DOHH2 (cell line): ENCODE results near the gene MAP4K5.

Experiments used
- H3F3A ChIP-seq: fragments of 200-600 bp; sonication (generic), shearing (Covaris generic); 2 replicates; pipeline ENCODE4 v1.6.0; 2016; ENCODE audit warnings: antibody characterized with exemption, mild to moderate bottlenecking; ENCODE audit not compliant: control insufficient read depth, insufficient read depth
- H3K27ac ChIP-seq: fragments of 200-600 bp; sonication (generic); 2 replicates; pipeline ENCODE4 v1.5.1; 2014; ENCODE audit warnings: low read depth, mild to moderate bottlenecking, low read length, moderate library complexity
- H3K27me3 ChIP-seq: fragments of 200-600 bp; sonication (generic); 2 replicates; pipeline ENCODE4 v1.6.1; 2014; ENCODE audit warnings: mild to moderate bottlenecking, low read length, mixed read lengths; ENCODE audit not compliant: control insufficient read depth
- H3K36me3 ChIP-seq: fragments of 200-600 bp; sonication (generic); 2 replicates; pipeline ENCODE4 v1.6.1; 2014; ENCODE audit warnings: mild to moderate bottlenecking, low read length, moderate library complexity, mixed read lengths; ENCODE audit not compliant: control insufficient read depth
- H3K4me1 ChIP-seq: fragments of 200-600 bp; sonication (generic); 2 replicates; pipeline ENCODE4 v1.6.1; 2014; ENCODE audit warnings: mild to moderate bottlenecking, low read length, mixed read lengths; ENCODE audit not compliant: control insufficient read depth
- H3K4me2 ChIP-seq: fragments of 200-600 bp; sonication (generic); 2 replicates; pipeline ENCODE4 v1.6.0; 2014; ENCODE audit warnings: mild to moderate bottlenecking, low read length, moderate library complexity
- H3K4me3 ChIP-seq: fragments of 200-600 bp; sonication (generic); 2 replicates; pipeline ENCODE4 v1.5.1; 2014; ENCODE audit warnings: mild to moderate bottlenecking, low read length, mixed read lengths
- H3K79me2 ChIP-seq: fragments of 200-600 bp; sonication (generic); 2 replicates; pipeline ENCODE4 v1.6.1; 2014; ENCODE audit warnings: mild to moderate bottlenecking, low read length, mixed read lengths; ENCODE audit not compliant: control insufficient read depth
- H3K9me2 ChIP-seq: fragments of 200-600 bp; sonication (generic); replicated peaks from 2 replicates; pipeline ENCODE4 v1.6.1; 2014; ENCODE audit warnings: mild to moderate bottlenecking, low read length, mixed read lengths; ENCODE audit not compliant: control insufficient read depth
- H3K9me3 ChIP-seq: fragments of 200-600 bp; sonication (generic); 2 replicates; pipeline ENCODE4 v1.6.1; 2014; ENCODE audit warnings: antibody characterized with exemption, low read length, mixed read lengths; ENCODE audit not compliant: control insufficient read depth, insufficient read depth
- H4K20me1 ChIP-seq: fragments of 200-600 bp; sonication (generic); 2 replicates; pipeline ENCODE4 v1.6.0; 2014; ENCODE audit warnings: low read depth, mild to moderate bottlenecking, antibody characterized with exemption, low read length, moderate library complexity; ENCODE audit not compliant: control insufficient read depth, insufficient read depth
- EZH2phosphoT487 ChIP-seq: fragments of 200-600 bp; sonication (generic); IDR thresholded peaks from 2 replicates; pipeline ENCODE4 v1.6.1; 2017; ENCODE audit warnings: borderline replicate concordance, mild to moderate bottlenecking, antibody characterized with exemption, low read length, moderate library complexity, mixed read lengths
- TF ChIP-seq, protein P1 (sequence below): fragments of 200-600 bp; sonication (generic); IDR thresholded peaks from one replicate; pipeline ENCODE4 v1.5.1; 2014; ENCODE audit warnings: antibody characterized with exemption, mild to moderate bottlenecking, low read depth, low read length; ENCODE audit not compliant: poor library complexity, severe bottlenecking

MAP4K5 gene

GRCh38 chr14:50524060-50524459 lies 8.3 kb downstream of the MAP4K5 start:
- no peak overlapping the region for H3K27ac ChIP-seq

DNA sequence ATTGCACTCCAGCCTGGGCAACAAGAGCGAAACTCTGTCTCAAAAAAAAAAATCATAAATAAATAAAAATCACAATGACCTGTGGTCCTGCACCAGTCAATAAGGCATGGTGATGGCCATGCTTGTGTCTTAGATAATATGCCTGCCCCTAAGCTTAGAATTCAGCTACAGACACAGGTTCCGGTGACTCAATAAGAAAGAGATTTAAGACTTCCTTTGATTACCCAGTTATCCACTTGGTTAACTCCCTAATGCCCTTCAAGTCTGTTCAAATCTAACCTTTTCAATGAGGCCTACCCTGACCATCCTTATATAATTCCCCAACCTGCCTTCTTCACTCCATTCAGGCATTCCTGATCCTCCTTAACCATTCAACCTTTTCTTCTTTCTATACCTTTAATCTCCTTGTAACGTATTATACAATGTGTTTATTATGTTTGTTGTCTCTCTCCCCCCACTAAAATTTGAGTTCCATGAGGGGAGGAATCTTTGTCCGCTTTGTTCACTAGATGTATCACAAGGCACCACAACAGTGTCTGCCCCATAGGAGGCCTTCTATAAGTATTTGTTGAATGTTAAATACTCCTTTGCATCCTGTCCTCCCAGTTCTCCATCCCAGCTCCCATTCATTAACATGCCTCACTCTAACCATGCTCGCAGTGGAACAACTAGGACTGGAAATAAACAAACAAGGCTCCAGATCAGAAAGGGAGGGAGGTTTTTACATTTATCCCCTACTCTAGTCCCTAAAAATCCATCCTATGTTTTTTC lies 8.9 kb downstream of the MAP4K5 start:
- Histone ChIP-seq H3K27me3 (no peaks in the 10 kb centered on the region), H4K20me1 (peaks cover 4% of the 10 kb centered on the region; the same call in 1 of the 2 replicates), H3K27ac (no peak overlapping the region), H3K36me3 (peaks cover 17% of the 10 kb centered on the region), H3K4me2 (no peak overlapping the region), H3K79me2 (peaks cover 95% of the 10 kb centered on the region), H3F3A (no peaks in the 10 kb centered on the region), H3K9me2 (no peaks in the 10 kb centered on the region), H3K4me3 (no peak overlapping the region), H3K9me3 (no peaks in the 10 kb centered on the region), H3K4me1 (peaks cover 21% of the 10 kb centered on the region)
- TF ChIP-seq, protein P1, sequence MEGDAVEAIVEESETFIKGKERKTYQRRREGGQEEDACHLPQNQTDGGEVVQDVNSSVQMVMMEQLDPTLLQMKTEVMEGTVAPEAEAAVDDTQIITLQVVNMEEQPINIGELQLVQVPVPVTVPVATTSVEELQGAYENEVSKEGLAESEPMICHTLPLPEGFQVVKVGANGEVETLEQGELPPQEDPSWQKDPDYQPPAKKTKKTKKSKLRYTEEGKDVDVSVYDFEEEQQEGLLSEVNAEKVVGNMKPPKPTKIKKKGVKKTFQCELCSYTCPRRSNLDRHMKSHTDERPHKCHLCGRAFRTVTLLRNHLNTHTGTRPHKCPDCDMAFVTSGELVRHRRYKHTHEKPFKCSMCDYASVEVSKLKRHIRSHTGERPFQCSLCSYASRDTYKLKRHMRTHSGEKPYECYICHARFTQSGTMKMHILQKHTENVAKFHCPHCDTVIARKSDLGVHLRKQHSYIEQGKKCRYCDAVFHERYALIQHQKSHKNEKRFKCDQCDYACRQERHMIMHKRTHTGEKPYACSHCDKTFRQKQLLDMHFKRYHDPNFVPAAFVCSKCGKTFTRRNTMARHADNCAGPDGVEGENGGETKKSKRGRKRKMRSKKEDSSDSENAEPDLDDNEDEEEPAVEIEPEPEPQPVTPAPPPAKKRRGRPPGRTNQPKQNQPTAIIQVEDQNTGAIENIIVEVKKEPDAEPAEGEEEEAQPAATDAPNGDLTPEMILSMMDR, result no peak

More at GRCh38 chr14:50524060-50524459, 8.3 kb downstream of the MAP4K5 start:
- H3K9me2 ChIP-seq, result no peaks in the 10 kb centered on the region
- no peak overlapping the region for H3K4me2 ChIP-seq
- H3K79me2 ChIP-seq, result peaks cover 97% of the 10 kb centered on the region
- no peaks in the 10 kb centered on the region for H3K27me3 ChIP-seq
- peaks cover 21% of the 10 kb centered on the region for H3K36me3 ChIP-seq
- H3F3A ChIP-seq, result no peaks in the 10 kb centered on the region
- no peak for TF ChIP-seq EZH2phosphoT487
- TF ChIP-seq, protein P1, result no peak
- H3K9me3 ChIP-seq, result no peaks in the 10 kb centered on the region
- peaks cover 22% of the 10 kb centered on the region for H3K4me1 ChIP-seq
- peaks cover 4% of the 10 kb centered on the region; the same call in 1 of the 2 replicates for H4K20me1 ChIP-seq
- no peak overlapping the region for H3K4me3 ChIP-seq

DNA sequence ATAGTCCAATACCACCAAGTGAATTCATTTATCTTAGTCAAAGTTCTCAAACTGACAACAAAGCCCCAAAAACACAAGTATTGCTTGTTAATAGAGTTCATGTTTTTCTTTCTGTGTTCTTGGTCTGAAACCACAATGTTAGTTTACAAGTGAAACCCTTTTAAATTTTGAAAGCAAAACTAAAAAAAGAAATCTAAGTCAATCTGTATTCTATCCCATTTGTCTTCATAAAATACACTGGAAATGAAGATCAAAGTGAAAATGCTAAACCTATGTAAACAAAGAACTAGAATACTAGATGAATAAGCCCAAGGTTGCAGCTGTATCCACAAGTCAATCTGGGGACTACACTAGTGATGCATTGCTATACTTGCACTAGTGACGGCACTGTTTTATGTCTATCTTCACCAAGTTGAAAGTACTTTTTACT lies 10.4 kb downstream of the MAP4K5 start:
- no peak overlapping the region for H3K4me2 ChIP-seq

More for the DNA sequence above, 10.4 kb downstream of the MAP4K5 start:
- Histone ChIP-seq H4K20me1 (peaks cover 4% of the 10 kb centered on the region; the same call in 1 of the 2 replicates), H3K27ac (no peak overlapping the region), H3K79me2 (peaks cover 90% of the 10 kb centered on the region), H3K4me3 (no peak overlapping the region), H3K4me1 (peaks cover 21% of the 10 kb centered on the region), H3K36me3 (peaks cover 13% of the 10 kb centered on the region), H3K9me3 (no peaks in the 10 kb centered on the region), H3K27me3 (no peaks in the 10 kb centered on the region), H3K9me2 (no peaks in the 10 kb centered on the region), H3F3A (no peaks in the 10 kb centered on the region)
- TF ChIP-seq, protein P1, result no peak
